HG03342 (cell line): Measurements from ENCODE around the gene SLC8A2.
"Not testable (repeated sequence)": the region's sequence is repeated elsewhere in the genome, so short reads cannot be mapped to it uniquely, and the experiment has no call there.

Experiments used
- ATAC-seq: cut with Tn5 transposase; IDR thresholded peaks from one replicate; pipeline ENCODE4 v1.9.1; 2021; ENCODE audit warnings: mild to moderate bottlenecking, moderate library complexity; ENCODE audit not compliant: unreplicated experiment

Gene SLC8A2

DNA sequence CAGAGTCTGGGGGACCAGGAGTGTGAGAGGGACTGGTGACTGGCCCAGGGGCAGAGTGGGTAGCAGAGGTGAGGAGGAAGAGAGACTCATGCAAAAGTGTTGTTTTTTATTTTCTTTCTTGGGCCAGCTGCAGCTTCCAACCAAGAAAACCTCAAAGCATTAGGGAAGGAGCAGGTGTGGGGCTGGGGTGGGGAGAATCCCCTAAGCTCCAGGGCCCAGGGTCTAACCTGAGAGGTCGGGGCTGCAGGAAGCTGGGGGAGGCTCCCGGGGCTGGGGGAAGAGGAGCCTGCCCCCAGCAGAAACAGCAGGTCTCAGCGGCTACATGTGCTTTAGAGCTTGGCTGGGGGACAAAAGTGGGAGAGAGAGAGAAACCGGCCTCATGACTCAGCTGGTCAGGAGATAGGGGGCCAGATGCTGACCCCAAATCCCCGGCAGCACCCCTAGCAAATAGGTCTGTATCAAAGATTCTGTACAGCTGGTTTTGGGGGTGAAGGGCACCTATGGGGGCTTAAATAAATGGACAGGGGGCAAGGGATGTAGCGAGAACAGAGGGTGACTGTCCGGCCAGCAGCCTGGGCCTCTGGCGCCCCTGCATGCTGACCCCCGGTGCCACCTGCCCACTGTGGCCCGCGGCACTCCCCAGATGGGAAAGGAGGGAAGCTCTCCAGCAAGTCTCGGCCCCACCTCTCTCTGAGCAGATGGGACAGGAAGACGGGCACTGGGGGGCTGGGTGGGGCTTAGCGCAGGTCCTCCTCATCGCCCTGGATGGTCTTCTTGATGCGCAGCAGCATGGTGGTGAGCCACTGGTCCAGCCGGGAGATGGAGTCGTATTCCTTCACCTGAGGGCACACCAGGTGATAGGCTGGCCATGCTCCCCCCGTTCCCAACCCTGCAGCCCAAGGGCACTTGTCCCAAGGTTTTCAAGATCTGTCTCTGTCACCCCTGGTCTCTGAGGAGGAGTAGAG lies 16.1 kb upstream of the SLC8A2 start:
- no peak for ATAC-seq

DNA sequence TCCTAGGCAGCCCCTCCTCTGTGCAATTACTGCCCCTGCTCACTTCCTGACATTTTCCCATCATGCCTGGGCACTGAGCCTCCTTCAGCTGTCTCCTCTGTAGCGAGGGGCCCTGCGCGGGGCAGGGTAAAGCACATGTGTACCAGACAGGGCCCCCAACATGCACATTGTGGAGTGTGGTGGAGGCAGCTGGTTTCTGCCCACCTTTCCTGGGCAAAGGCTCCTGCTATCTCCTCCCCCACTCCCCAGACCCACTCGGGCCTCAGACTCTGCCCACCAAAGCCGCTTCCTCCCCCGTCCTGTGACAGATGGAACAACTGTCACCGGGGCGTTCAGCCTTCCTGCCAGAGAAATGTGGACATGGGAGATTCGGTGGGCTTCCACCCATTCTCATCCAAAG lies 15.2 kb upstream of the SLC8A2 start:
- no peak for ATAC-seq

DNA sequence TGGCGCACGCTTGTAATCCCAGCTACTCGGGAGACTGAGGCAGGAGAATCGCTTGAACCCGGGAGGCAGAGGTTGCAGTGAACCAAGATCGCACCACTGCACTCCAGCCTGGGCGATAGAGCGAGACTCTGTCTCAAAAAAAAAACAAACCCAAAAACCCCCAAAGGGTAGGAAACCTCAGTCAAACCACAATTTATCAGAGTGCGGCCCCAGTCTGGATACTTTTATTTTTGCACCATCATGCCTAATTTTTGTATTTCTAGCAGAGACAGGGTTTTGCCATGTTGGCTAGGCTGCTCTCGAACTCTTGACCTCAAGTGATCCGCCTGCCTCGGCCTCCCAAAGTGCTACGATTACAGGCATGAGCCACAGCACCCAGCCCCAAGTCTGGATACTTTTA lies 14.5 kb upstream of the SLC8A2 start:
- ATAC-seq: not testable (repeated sequence)

DNA sequence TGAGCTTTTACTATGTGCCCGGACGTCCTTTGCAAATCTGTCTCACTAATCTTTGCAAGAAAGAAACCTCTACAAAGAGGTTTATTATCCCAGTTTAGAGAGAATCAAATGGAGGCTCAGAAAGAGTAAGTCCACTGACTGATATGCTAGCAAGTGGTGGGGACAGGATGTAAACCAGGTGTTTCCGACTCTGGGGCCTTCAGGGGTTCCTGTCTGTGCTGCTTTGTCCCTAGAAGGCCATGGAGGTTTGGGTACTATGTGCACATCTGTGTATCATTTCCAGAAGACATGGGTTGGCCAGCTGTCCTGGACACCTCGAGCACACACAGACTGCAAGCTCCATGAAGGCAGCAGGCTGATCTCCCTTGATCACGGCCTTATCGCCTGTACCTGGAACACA lies 13.5 kb upstream of the SLC8A2 start:
- ATAC-seq: no peak

DNA sequence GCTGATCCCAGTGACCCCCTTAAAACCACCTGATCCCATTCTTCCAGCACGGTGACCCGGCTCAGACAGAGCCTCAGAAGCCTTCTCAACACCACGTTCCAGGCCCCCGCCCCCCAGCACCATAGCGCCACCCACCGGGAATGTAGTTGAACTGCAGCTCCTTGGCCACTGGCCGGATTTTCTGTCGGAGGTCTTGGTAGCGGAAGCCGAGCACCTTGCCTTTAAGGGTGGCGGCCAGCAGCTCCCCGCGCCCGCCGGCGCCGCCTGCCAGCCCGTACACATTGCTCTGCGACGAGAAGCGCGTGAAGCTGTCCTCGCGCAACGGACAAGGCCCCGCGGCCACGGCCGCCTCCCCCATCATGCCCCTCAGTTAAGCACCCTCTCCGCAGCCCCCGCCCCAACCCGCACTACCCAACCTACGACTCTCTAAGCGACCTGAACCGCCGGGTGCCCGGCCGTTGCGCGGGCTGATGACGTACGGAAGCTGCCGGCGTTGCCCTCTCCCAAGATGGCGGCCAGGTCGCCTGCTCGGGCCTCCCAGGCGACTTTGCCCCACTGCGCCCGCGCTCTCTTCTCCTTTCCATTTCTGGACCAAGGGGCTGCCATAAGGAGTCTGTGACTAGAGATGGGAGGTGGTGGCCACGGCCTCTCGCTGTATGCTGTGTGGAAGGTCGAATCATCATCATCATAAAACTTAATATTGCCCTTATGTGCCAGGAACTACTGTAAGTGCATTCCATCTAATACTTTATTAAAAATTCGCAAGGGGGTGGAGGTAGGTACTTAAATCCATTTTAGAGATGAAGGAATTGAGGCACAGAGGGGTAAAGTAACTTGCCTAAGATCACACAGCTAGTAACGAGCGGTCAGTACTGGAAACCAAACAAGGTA lies 12.4 kb upstream of the SLC8A2 start, which contains the start of gene KPTN:
Gene KPTN, minus strand, starts transcription at position 420 of the 891 bp plus-strand sequence. Its CDS starts 59 bp downstream, at position 361.
- ATAC-seq: peak; percentile 46

DNA sequence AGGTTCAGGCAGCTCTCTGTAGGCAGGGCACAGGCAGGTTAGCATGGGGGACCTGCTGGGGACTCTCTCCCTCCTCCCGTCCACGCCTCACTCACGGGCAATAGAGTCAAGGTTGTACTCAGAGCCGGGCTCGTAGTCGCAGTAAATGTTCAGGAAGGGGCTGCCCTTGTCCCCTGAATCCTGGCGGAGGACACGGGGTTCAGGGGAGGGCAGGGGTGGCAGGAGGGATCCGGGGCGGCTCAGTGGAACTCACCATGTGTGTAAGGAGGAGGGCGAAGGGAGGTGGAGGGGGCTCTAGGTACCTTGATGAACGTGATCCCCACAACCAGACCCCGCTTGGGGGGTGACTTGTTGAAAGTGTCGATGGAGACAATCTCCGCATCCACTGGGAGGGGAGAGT lies 11.5 kb upstream of the SLC8A2 start:
- ATAC-seq: no peak

DNA sequence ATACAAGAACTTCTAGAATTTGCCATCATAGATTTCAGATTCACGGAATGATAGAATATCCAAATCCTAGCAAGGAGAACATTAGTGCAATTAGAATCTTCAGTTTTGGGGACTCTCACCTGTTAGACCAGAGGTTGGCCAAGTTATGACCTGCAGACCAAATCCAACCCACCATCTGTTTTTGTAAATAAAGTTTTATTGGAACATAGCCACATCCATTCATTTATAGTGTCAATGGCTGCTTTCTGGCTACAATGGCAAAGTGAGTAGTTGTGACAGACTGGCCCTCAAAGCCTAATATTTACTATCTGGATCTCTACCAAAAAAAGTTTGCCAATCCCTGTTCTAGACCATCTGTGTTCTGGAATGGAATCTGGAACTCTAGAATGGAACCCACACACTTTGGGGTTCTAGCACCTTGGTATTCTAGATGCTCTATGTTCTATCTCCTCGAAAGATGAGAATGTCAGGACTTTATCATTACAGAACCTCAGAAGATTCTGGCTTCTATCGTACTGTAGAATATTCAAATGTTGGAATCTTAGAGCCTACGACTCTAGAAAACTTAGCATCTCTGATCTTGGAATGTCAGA lies 9.9 kb upstream of the SLC8A2 start:
- ATAC-seq: no peak

DNA sequence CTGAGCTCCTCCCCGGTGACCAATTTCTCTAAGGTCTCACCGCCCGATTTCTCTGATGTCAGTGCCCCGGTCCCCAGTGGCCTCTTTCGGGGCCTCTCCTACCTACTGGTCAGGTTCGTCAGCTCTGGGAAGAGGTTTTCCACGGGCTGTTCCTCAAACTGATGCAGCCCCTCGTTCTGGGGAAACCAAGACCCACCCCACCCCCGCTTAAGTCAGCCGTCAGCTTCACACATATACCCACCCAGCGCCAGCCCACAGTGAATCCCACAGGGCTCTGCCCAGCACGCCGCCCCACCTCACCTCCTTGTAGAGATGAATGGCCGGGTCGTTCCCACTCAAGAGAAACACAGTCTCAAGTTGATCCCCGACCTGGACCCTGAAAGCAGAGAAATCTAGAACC lies 9.0 kb upstream of the SLC8A2 start:
- ATAC-seq: no peak

DNA sequence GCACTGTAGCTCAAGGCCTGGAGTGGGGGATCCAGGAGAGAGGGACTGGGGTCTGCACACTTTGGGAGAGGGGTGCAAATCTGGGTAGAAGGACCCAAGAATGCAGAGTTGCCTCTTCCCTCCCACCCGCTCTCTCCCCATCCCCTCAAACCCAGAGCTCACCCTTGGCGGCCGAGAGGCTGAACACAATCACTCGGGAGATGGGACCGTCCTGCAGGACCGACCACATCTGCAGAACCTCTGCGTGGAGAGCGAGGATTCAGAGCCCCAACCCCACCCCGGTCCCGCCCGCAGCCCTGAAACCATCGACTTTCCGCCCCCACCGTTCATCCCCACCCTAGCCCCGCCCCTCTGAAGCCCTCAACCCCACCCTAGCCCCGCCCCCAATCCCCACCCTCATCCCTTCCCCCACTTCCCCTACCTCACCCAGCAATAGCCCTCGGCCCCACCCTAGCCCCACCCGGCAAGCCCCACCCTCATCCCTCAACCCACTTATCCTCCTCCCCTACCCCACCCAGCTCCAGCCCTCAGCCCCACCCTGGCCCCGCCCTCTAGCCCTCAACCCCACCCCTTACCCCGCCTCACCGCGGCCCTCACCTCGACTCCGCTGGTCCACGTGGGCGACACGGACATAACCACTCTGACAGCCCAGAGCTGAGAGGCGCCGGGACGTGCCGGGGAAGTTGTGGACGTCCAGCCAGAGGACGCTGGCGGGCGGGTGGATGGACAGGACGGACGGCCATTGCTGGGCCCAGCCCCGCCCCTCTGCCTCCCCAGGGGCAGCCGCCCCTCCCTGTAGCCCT lies 8.2 kb upstream of the SLC8A2 start:
- ATAC-seq: no peak

DNA sequence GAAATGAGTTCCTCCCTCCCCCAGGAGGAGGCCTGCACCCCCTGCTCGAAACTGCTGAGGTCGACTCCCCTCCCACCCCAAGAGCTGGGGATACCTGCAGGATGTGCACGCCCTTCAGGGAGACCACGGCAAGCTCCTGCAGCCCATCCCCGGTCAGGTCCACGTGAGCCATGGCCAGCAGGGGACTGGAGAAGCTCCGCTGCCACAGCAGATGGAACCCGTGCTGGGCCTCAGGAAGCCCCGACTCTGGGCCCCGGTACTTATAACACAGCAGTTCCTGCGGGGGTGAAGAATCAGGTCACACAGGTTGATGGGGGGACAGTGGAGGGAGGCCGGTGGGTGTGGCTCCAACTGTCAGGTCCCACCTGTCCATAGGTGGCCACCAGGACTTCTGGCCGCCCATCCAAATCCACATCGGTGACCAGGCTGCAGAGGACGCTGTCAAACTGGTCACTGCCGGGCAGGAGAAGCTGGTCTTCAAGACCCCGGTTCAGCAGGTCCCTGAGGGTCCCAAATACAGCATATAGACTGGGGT lies 4.8 kb upstream of the SLC8A2 start:
- ATAC-seq: no peak

DNA sequence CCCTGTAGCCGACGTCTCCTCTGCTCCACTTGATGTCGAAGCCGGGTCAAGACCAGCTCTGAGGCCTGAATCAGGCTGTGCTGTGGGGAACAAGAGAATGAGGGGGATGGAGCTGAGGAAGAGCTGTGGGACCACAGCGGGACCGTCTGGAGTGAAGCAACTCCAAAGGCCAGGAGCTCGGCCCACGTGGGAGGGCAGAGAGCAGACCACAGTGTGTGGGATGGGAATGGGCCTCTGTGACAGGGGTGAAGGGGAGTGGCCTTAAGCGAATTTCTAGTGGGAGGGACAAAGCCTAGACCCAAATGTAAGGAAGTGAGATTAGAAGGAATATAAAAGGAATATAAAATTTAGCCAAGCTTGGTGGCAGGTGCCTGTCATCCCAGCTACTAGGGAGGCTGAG lies 3.8 kb upstream of the SLC8A2 start:
- no peak for ATAC-seq

DNA sequence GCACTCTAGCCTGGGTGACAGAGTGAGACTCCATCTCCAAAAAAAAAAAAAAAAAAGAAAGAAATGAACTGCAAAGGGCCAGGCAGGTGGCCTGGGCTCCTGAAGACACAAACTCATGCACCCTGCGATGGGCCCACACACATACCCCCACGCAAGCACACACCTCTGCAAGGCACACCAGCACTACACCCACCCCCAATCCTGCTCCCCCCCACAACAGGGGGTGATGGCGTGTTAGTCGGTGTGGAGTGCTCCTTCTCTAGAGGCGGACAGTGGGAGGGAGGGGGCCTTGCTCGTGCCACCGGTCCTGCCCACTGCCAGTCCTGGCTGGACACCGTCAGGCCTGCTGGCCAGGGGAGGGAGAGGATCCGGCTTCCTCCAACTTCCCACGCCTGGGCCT lies 1.6 kb upstream of the SLC8A2 start:
- ATAC-seq: no peak

DNA sequence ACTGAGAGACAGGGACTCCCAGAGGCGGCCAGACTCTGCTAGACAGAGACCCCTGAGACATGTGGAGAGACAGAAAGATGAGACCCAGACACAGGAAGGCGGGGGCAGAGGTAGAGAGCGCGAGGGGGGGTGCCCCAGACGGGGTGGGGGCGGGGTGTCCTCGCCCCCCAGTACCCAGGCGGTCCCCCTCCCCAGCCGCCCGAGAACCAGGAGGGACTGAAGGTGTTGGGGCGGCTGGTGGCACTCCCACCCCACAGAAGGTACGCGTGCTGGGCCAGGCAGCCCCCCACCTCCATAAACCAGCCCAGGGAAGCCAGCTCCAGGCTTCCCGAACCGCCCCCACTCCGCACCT lies 336 bp downstream of the SLC8A2 start:
- no peak for ATAC-seq

DNA sequence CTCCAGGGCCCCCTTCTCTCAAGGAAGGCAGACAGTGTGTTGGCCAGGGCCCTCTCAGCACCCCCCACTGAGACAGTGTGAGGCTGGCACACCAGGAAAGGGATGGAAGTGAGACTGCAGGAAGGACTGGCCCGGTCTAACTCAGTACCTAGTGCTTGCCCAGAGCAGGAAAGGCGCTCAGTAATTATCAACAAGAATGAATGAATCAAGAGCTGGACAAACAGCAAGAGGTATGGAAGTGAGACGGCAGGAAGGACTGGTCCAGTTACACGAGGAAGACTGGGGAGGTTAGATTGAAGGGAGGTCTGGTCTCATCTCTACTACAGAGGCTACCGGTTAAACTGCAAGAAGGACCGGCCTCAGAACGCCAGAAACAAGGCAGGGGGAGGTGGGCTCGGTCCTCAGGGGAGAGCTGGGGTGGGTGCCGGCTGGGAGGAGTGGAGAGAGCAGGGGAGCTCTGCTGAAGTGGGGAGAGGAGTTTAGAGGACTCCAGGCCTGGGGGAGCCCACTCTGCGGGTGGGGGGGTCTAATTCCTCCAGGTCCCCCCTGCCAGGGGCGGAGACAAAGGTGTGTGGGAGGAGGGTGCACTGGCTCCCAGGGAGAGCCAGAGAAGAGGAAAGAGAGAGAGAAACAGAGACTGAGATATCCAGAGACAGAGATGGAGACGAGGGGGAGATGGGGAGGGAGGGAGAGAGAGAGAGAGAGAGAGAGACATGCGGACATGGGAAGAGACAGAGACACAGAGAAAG lies 1.1 kb downstream of the SLC8A2 start:
- ATAC-seq: no peak

DNA sequence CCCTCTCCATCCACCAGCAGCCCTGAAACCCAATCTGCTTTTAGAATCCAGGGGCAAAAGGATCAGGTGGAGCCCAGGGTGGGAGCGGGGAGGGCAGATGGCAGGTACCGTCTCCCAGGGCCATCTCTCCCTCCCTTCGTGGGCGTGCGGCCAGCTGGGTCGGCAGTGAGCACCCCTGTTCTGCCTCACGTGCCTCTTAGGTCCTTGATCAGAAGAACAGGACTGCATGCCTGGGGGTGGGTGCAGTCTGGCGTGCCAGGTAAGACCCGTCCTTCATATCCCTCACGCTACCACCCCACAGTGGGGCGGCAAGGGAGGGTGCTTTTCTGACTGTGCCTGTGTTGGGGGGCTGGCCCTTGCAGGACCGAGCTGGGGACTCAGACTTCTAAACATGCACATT lies 2.0 kb downstream of the SLC8A2 start:
- no peak for ATAC-seq

DNA sequence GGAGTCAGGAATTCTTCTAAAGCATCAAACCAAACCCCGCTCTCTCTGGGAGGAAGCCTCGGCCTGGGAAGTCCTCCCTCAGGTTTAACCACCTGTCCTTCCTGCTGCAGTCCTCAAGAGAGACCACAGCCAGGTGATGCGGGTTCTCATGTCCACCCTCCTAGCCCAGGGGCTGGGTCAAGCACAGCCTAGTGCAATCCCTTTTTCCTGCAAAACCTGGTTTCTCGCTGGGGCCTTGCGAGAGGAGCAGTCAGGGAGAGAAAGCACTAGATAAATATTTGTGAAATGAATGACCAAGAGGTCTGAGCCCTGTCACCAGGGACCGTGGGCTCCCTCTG lies 2.4 kb downstream of the SLC8A2 start:
- no peak for ATAC-seq

DNA sequence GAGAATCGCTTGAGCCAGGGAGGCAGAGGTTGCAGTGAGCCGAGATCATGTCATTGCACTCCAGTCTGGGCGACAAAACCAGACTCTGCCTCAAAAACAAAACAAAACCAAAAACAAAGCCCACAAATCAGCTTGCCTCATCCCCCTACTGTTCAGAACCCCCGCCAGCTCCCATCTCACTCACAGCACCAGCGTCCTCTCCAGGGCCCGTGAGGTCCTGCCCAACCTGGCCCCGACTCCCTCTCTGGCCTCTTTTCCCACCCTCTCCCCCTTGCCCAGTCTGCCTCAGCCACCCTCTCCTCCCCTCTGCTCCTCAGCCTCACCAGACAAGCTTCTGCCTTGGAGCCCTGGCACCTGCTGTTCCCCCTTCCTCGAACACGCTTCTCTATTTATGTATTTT lies 3.8 kb downstream of the SLC8A2 start:
- no peak for ATAC-seq

DNA sequence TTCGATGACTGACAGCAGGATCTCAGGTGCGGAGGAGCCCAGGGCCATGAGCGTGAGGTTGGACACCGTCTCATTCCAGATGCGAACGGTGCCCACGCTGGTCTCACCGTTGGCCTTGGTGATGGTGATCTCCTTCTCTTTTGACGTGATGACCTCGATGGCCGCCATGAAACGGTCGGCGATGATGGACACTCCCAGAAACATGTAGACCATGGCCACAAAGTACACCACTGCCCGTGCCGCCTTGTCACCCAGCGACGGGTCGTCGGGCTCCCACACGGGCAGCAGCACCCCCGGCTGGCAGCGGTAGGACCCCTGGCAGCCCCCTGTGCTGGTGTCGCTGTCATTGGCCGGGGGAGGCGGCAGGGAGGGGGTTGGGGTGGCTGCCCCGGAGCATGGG lies 5.7 kb downstream of the SLC8A2 start:
- ATAC-seq: no peak

DNA sequence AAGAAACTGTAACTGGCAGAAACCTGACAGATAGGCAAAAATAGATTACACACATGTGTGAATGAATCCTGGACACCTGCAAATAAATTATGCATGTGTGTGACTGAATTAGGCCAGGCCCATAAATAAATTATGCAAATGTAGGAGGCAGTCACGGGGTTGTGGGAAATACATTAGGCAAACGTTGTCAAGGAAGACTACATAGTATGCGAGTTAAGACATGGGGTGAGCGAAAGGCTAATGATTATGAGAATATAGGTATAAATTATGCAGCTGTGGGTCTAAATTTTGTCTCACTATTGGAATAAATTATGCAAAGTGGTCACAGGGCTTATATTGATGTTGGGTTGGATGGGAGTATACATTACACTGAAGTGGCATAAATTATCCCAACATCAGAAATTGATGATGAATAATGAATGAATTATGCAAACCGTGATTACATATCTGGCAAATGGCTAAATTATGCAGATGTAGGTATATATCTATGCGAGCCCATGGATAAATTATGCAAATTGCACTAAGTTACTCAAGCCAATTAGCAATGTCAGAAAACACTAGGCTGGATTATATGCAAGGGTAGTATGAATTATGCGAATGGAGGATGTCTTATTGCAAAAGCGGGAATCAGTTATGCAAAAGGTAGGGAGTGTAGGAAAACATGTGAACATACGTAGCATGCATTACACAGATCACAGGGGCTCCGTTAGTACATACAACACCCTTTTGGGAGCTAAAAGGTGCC lies 6.8 kb downstream of the SLC8A2 start:
- no peak for ATAC-seq
